ENCODE measurements around the gene DNAH17.

DNA sequence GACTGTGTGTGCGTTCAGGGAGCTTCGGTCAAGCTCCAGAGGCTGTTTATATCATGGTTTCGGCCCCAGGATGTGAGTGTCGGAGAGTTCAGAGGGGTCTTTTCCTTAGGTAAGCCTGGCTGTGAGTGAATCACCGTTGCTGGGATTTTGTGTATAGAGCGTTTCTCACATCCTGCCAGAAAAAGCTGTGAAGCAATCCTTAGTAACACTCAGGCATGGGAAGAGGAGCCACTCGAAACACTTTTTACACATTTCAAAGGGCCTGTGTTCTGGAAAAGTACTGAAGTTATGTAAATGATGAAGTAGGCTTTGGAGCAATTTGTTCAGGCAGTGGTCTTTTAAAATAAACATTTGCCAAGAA, 198.1 kb downstream of the DNAH17 start:
- TF ChIP-seq, protein P1, sequence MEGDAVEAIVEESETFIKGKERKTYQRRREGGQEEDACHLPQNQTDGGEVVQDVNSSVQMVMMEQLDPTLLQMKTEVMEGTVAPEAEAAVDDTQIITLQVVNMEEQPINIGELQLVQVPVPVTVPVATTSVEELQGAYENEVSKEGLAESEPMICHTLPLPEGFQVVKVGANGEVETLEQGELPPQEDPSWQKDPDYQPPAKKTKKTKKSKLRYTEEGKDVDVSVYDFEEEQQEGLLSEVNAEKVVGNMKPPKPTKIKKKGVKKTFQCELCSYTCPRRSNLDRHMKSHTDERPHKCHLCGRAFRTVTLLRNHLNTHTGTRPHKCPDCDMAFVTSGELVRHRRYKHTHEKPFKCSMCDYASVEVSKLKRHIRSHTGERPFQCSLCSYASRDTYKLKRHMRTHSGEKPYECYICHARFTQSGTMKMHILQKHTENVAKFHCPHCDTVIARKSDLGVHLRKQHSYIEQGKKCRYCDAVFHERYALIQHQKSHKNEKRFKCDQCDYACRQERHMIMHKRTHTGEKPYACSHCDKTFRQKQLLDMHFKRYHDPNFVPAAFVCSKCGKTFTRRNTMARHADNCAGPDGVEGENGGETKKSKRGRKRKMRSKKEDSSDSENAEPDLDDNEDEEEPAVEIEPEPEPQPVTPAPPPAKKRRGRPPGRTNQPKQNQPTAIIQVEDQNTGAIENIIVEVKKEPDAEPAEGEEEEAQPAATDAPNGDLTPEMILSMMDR (conservative IDR thresholded peaks at IDR 0.05; ENCODE audit: low read depth, low read length) = no peak
- no peak for TF ChIP-seq EZH2 (IDR thresholded peaks at IDR 0.05; ENCODE audit: borderline replicate concordance, low read depth, low read length, poor library complexity, severe bottlenecking)
